Loucy (cell line): ENCODE data around the gene TMCC3.

ENCODE experiments used
- EZH2phosphoT487 ChIP-seq: fragments of 200-600 bp; IDR thresholded peaks from 2 replicates; pipeline ENCODE4 v1.6.1; 2018; ENCODE audit warnings: antibody characterized with exemption, mild to moderate bottlenecking, moderate library complexity, borderline replicate concordance
- TF ChIP-seq, protein P1 (sequence below): fragments of 200-600 bp; sonication (generic); conservative IDR thresholded peaks from 2 replicates; pipeline ENCODE4 v1.5.1; 2014; ENCODE audit warnings: mild to moderate bottlenecking, antibody characterized with exemption, low read length

- TF ChIP-seq, protein P1, sequence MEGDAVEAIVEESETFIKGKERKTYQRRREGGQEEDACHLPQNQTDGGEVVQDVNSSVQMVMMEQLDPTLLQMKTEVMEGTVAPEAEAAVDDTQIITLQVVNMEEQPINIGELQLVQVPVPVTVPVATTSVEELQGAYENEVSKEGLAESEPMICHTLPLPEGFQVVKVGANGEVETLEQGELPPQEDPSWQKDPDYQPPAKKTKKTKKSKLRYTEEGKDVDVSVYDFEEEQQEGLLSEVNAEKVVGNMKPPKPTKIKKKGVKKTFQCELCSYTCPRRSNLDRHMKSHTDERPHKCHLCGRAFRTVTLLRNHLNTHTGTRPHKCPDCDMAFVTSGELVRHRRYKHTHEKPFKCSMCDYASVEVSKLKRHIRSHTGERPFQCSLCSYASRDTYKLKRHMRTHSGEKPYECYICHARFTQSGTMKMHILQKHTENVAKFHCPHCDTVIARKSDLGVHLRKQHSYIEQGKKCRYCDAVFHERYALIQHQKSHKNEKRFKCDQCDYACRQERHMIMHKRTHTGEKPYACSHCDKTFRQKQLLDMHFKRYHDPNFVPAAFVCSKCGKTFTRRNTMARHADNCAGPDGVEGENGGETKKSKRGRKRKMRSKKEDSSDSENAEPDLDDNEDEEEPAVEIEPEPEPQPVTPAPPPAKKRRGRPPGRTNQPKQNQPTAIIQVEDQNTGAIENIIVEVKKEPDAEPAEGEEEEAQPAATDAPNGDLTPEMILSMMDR, result no peak
- TF ChIP-seq EZH2phosphoT487, result no peak
These were observed 28.0 kb upstream of the TMCC3 start for GRCh38 chr12:94678379-94678778.
